GM10248 (cell line): ENCODE measurements around the gene GOLGA8J.
"Not testable (repeated sequence)": the region's sequence is repeated elsewhere in the genome, so short reads cannot be mapped to it uniquely, and the experiment has no call there.

ENCODE experiments used
- CTCF ChIA-PET: fragments of 300-600 bp; sonication (Branson Sonifier 250); formaldehyde crosslinking; extraction: SDS; loops from one replicate; lab custom pipeline; 2021; ENCODE audit warnings: antibody characterized with exemption; lab: Yijun Ruan, JAX
- POLR2A ChIA-PET: fragments of 350-650 bp; sonication (Branson Sonifier 250); formaldehyde crosslinking; extraction: SDS; loops from one replicate; lab custom pipeline; 2020; ENCODE audit warnings: antibody characterized with exemption; lab: Yijun Ruan, JAX
- DNase-seq: peaks from one replicate; pipeline ENCODE4 v3.0.0; 2012; ENCODE audit errors: extremely low spot score
- TF ChIP-seq, protein P1 (sequence below): IDR thresholded peaks from 2 replicates; pipeline ENCODE4 v1.5.1; 2012; ENCODE audit warnings: mild to moderate bottlenecking, low read depth; ENCODE audit errors: extremely low read depth, missing control alignments, control extremely low read depth

Gene GOLGA8J

DNA sequence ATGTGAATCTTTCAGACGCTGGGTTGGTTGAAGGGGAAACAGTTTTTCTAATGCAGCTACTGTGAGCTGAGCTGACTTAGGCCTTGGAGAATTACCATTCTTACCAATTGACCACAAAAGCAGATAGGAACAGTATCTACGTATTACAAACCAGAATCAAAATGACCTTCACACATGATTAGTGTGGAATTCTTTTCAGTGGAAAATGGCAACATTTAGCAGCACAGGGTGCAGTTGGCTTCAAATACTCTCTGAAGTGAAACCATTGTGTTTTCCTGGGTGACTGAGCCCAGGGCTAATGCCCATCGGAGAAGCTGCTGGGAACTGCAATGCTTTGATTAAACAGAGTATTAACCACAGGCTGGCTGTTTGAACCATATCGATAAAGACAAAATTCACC, 40.2 kb upstream of the GOLGA8J start:
- TF ChIP-seq, protein P1, sequence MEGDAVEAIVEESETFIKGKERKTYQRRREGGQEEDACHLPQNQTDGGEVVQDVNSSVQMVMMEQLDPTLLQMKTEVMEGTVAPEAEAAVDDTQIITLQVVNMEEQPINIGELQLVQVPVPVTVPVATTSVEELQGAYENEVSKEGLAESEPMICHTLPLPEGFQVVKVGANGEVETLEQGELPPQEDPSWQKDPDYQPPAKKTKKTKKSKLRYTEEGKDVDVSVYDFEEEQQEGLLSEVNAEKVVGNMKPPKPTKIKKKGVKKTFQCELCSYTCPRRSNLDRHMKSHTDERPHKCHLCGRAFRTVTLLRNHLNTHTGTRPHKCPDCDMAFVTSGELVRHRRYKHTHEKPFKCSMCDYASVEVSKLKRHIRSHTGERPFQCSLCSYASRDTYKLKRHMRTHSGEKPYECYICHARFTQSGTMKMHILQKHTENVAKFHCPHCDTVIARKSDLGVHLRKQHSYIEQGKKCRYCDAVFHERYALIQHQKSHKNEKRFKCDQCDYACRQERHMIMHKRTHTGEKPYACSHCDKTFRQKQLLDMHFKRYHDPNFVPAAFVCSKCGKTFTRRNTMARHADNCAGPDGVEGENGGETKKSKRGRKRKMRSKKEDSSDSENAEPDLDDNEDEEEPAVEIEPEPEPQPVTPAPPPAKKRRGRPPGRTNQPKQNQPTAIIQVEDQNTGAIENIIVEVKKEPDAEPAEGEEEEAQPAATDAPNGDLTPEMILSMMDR = no peak
- CTCF ChIA-PET = no interaction called here
- POLR2A ChIA-PET = no interaction called here
- no peak for DNase-seq

DNA sequence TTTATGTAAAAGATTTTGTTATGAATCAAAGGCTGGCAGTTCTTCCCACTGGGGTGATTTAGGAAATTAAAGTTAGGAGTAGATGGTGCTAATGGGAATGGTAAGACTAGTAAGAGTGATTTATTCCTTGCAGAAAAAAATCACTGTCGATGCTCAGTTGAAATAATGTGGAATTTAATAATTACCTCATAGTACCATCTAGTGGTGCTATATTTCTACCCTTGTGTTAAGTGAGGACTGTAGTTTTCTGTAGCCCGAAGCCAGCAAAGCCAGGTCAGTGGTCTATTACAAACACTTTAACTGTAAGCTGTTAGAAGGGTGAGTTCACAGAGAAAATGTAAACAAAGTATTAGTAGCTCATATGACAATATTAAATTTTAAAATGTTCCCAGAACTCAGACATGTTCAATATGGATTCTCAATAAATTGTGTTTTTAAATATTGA, 39.5 kb upstream of the GOLGA8J start:
- DNase-seq = no peak
- ChIA-PET CTCF (no interaction called here), POLR2A (no interaction called here)
- TF ChIP-seq, protein P1 = no peak

DNA sequence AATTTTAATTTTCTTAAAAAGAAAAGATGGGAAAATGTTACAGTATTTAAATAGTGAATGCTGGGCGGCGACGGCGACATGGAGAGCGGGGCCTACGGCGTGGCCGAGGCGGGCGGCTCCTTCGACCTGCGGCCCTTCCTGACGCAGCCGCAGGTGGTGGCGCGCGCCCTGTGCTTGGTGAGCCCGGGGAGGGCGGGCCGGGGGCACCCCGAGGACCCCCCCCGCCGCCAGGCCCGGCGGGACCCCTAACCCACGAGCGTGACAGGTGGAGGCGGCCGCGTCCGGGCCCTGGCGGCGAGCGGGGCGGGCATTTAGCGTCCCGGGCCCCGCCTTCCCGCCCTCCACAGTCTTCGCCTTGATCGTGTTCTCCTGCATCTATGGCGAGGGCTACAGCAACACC, 38.4 kb upstream of the GOLGA8J start:
- TF ChIP-seq, protein P1 = no peak
- no peak for DNase-seq
- POLR2A ChIA-PET = no interaction called here
- CTCF ChIA-PET = no interaction called here

DNA sequence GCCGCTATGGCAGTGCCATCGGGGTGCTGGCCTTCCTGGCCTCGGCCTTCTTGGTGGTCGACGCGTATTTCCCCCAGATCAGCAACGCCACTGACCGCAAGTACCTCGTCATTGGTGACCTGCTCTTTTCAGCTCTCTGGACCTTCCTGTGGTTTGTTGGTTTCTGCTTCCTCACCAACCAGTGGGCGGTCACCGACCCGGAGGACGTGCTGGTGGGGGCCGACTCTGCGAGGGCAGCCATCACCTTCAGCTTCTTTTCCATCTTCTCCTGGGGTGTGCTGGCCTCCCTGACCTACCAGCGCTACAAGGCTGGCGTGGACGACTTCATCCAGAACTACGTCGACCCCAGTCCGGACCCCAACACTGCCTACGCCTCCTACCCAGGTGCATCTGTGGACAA, 37.9 kb upstream of the GOLGA8J start:
- POLR2A ChIA-PET, DNase-seq, CTCF ChIA-PET: not testable (repeated sequence)

DNA sequence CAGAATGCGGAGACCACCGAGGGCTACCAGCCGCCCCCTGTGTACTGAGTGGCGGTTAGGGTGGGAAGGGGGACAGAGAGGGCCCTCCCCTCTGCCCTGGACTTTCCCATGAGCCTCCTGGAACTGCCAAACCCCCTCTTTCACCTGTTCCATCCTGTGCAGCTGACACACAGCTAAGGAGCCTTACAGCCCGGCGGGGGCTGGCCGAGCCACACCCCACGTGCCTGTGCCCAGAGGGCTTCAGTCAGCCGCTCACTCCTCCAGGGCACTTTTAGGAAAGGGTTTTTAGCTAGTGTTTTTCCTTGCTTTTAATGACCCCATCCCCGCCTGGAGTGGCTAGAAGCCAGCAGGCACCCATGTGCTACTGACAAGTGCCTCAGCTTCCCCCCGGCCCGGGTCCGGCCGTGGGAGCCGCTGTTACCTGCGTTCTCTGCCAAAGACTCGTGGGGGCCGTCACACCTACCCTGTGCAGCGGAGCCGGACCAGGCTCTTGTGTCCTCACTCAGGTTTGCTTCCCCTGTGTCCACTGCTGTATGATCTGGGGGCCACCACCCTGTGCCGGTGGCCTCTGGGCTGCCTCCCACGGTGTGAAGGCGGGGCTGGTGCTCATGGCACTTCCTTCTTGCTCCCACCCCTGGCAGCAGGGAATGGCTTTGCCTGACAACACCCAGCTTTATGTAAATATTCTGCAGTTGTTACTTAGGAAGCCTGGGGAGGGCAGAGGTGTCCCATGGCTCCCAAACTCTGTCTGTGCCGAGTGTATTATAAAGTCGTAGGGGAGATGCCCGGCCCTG, 37.3 kb upstream of the GOLGA8J start:
- POLR2A ChIA-PET, CTCF ChIA-PET, DNase-seq: not testable (repeated sequence)

DNA sequence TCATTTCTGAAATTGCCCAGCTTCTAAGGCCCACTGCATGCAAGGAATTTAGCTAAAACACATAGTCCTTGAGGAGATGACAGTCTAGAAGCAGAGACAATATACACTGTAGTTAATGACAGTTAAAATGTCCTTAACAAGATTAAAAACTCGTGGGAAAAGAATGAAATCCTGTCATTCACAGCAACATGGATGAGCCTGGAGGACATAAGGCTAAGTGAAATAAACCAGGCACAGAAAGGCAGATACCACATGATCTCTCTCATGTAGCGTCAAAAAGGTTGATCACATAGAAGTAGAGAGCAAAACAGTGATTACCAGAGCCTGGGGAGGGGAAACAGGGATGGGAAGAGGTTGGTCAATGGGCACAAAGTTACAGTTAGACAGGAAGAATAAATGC, 36.3 kb upstream of the GOLGA8J start:
- ChIA-PET POLR2A (no interaction called here), CTCF (no interaction called here)
- TF ChIP-seq, protein P1 = no peak
- DNase-seq = no peak

DNA sequence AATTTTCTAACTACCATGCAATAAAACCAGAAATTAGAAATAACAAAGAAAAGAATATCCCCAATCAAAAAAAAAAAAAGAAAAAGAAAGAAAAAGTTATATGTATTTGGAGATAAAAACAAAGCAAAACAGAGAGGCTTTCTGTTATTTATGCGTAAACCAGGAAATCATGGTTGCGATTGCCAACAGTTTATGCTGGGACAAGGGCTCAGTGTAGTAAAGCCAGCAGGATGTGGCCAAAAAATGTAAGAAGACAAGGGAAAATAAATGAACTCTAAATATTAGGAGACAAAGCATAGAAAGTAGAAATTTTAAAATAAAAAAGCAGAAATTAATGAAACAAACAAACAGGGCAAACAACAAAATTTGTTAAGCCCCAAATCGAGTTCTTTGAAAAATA, 27.2 kb upstream of the GOLGA8J start:
- POLR2A ChIA-PET = no interaction called here
- CTCF ChIA-PET = no interaction called here
- DNase-seq = no peak
- TF ChIP-seq, protein P1 = no peak
